Activated CD8-positive, alpha-beta memory T cell treated with anti-CD3 and anti-CD28 coated beads, Interleukin-2, amount 50 U/mL, for 48 hours (primary cell): ENCODE measurements around the gene KIAA0232.
A peak's percentile ranks its signal among the peaks of the same experiment; 100 is the strongest.
"Not testable (repeated sequence)": the region's sequence is repeated elsewhere in the genome, so short reads cannot be mapped to it uniquely, and the experiment has no call there.

Experiments
- DNase-seq: peaks from one replicate; pipeline ENCODE4 v3.0.0-alpha.2; 2020

Gene KIAA0232

DNA sequence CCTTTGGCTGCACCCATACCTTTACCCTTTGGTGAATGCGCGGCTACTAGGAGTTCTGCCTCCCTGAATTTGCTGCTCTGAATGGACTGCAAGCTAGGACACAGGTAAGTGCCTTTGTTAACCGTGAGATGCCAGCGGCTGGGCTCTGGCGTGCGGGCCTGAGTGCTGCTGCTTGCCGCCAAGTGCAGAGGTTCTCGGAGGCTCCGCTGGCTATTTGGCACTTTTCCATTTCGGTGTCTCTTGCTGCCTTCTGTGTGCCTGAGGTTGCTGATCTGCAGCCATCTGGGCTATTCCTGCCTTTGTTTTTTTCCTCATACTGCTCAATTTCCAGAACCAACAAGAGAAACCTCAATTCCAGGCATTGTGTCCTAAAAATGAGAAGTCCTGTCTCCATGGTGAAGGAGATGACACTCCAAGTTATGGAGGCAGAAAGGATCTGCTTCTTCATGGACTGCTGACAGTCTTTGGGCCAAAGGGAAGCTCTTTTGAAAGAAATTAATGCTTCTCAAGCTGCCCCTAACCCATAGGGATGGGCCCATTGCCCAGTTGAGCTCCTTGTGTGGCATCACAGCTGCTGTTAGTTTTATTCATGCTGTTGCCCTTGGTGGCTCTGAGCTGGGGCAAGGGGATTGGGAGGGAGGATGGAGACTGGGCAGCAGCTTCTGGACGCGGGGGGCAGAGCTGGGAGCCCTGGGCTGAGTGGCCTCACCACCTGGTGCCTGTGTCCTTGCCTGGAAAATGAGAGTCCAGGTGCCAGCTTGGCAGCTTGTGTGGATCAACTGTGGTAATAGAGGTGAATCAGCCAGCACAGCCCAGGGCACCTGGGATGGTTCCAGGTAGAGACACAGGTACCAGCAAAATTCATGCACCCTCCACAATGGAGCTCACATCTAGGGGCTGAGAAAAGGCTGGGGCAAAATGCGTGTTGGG is 123.3 kb downstream of the KIAA0232 start:
- DNase-seq: peak; percentile 37

DNA sequence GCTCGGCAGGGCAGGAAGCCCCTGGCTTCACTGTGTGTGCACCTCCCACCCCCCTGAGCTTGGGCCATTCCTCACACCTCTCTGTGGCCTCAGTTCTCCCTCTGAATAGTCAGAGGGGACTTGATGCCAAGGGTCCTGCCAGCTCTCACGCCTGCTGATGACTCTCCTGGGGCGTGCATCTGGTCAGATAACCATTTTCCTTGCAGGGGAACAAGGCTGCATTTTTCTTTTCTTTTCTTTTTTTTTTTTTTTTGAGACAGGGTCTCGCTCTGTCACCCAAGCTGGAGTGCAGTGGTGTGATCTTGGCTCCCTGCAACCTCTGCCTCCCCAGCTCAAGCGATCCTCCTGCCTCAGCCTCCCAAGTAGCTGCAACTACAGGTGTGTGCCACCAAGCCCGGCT is 124.0 kb downstream of the KIAA0232 start:
- DNase-seq: not testable (repeated sequence)

DNA sequence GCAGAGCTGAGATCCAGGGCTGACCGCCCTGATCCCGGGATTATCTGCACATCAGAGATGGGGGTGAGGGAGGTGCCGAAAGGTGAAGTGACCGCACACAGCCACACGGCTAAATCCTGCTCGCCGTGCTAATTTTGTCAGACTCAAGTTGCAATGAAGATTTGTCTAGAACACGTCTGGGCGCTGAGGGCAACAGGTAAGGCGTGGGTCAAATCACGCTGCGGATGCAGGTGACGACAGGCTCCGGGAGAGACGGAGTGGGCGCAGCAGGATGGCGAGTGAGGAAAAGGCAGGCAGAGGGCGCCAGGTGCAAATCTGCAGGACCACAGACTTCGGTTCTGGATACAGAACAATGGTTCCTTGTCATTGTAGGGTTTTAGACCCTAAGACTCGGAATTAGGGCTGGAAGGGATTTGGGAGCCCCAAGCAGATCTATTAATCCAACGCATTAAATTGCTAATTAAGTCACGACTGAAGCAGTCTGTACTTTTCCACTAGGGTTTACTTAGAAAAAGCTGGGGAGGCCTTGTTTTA is 125.2 kb downstream of the KIAA0232 start:
- DNase-seq: peak; percentile 53

DNA sequence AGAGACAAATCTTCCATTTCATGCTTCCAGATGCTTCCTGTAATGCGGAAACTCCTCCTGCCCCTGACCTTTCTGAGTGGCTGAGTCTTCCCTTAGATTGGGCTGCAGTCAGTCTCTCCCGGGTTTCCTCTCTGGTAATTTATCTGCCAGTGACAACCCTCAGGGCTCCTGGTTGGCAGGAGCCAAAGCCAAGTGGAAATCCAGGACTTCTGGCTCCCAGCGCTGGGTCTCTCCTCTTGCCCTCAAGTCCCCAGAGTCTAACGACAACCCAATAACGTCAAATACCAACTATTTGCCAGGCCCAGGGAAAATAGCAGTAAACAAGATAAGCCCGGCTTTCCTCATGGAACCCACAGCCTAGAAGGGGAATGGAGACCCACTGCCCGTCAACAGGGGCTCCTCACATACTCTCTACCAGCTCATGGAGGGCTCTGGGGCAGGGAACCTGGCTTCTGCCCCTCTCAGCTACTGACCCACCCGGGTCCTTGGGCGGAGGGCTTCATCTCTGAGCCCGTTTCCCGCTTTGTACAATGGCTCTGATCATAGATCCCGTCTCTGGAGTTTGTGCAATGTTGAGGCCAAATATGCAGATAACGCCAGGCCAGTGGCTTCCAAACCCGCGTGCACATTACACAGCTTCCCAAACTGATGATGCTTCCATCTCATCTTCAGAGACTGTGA is 126.0 kb downstream of the KIAA0232 start:
- DNase-seq: peak; percentile 50

DNA sequence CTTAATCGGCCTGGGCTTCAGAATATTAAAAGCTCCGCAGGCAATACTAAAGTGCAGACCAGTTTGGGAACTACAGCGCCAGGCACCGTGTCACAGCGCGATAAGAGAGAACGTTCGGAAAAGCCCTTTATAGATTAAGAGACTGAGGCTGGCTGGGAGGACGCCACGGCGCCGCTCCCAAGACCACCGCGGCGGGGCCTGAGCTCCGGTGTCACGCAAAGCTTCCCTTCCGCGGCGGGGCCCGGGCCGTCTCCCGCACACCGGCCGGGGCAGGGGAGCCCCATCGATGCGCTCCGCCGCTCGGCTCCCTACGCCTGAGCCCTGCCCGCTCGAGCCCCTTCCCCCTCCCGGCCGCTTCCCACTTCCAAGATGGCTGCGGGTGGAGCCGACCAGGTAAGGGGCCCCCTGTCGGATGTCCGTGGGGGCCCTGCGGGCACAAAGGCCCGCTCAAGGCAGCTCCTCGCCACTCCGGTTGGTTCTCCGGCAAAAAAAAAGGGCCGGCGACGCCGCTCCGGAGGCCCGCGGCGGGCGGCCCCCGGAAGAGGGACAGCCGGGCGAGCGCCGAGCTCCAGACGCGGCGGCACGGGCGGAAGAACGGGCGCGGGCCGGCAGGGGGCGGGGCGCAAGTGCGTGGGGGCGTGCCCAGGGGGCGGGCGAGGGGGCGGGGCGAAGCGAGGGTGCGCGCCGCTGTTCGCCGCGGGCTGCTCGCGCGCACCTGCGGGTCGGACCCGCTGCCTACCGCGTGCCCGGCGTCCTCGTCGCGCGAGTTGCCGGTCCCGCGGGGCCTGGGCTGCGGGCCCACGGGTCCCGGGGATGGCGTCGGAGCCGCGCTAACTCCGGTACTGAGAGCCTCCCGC is 126.8 kb downstream of the KIAA0232 start, which contains the start of gene TBC1D14:
Gene TBC1D14, plus strand, starts transcription at position 714 of the 857 bp plus-strand sequence. CDS start 13,564 bp downstream, outside the sequence.
- peak; percentile 94 for DNase-seq

DNA sequence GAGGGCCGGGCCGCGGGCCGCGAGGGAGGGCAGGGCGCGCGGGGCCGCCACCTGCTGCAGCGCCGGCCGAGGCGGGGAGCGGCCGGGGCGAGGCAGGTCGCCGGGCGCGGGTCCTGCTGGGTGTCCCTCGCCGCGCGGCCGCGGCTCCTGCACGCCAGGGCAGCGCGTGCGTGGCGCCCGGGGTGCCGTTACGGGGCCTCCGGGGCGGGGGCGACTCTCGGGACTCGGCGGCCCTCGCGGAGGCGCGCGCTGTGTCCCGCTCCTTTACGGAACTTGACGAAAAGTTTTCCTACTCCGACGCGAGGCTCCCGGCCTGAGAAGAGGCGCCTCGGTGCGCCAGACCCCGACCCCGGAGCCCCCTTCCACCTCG is 127.4 kb downstream of the KIAA0232 start:
- peak; percentile 76 for DNase-seq

- DNase-seq: no peak
These were observed 127.9 kb downstream of the KIAA0232 start for GRCh38 chr4:6910340-6910959.

- no peak for DNase-seq
These were observed 128.7 kb downstream of the KIAA0232 start for GRCh38 chr4:6910960-6911874.

DNA sequence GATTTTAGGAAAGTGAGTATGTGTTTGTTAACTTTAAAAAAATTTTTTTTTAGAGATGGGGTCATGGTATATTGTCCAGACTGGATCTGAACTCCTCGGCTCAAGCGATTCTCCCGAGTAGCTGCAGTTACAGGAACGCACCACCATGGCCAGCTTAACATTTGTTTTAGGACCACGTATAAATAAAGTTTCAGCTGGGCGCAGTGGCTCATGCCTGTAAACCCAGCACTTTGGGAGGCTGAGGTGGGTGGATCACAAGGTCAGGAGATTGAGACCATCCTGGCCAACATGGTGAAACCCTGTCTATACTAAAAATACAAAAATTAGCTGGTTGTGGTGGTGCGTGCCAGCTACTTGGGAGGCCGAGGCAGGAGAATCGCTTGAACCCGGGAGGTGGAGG is 129.4 kb downstream of the KIAA0232 start:
- DNase-seq: not testable (repeated sequence)

DNA sequence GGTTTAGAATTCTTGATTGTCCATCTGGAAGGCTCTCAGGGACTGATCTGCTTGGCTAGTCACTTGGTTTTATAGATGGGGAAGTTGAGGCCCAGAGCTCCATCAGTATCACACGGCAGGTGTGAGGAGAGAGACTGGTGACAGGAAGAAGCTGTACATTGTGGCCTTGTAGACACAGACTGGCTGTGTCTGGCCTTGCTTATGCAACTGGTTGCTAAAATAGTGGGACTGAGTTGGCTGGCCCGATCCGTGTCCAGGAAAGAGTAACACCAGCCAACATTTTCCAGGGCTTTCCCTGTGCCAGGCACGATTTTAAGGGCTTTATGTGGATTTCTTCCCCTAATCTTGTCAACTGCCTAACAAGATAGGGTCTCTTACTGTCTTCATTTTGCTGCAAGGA is 129.9 kb downstream of the KIAA0232 start:
- DNase-seq: no peak

DNA sequence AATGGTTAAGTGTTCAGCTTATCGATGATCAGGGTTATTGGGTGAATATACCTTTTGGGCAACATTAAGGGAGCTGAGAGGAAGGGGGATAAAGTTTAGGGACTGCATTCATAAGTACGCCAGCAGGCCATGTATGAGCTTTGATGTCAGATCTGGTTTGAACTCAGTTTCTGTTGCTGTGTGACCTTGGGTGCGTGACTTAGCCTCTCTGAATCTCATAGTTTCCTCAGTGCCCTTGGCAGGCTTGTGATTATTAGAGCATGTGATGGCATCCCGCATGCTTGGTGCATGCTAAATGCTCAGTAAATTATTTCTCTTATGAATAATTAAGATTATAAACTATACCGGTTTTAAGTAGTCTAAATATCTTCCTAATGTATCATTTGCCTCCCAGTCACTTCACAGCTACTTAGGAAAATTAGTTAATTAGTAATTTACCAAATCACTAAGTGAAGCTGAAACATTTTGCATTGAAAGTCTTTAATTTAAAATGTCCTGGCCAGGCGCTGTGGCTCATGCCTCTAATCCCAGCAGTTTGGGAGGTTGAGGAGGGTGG is 130.9 kb downstream of the KIAA0232 start:
- DNase-seq: no peak

- no peak for DNase-seq
These were observed 131.9 kb downstream of the KIAA0232 start for GRCh38 chr4:6914448-6914847.

DNA sequence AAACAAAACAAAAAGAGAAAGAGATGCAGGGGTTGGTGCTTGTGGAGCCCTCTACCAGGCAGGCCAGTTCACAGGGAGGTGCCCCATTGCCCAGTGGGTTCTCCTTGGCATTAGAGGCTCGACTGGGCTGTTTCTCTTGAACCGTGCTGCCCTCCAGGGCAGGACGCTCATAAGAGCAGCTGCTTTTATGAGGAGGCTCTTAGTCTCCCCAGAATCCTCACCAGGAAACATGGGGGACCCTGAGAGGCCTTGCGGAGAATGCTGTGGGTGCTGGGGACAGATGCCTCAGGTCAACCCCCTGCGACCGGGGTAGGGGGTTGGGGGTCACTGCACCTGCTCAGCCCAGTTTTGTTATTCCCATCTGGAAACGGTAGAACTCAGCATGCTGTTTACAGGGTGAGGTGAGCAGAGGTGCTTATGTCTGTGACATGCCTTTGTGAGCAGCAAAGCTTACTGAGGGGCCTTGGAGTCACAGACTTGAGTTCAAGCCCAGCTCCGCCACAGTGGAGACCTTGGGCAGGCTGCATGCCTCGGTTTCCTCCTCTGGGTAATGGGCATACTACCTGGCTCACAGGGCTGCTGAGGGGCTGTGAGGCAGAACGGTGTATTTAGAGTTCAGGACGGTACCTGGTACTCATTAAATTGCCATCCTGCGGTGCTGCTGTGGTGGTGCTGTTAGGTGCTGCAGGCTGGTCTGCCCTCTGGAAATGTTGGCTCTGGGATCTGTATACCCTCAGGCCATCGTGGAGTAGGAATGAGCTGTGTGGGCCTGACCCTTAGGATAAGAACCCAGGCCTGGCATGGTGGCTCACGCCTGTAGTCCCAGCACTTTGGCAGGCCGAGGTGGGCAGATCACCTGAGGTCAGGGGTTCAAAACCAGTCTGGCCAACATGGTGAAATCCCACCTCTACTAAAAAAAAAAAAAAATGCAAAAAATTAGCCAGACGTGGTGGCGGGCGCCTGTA is 132.8 kb downstream of the KIAA0232 start:
- no peak for DNase-seq

DNA sequence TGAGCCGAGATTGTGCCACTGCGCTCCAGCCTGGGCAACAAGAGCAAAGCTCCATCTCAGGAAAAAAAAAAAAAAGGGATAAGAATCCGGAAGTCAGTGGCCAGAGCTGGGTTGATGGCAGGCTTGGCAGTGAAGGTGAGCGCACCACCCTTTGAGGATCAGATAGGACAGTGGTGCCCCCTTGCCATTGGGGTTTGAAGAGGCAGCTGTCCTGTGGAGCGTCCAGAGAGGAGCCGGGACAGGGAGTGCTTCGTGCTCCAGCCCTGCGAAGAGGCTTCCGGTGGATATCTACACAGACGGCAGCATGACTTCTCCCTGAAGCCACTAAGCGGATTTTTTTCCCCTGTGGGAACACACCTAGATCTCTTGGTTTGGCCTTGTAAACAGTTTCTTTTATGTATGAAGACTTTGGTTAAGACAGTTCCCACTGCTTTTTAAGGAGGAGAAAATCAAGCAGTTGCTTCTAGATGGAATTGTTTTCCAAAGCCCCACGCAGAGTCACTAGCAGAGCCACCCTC is 133.6 kb downstream of the KIAA0232 start:
- no peak for DNase-seq

- peak; percentile 68 for DNase-seq
These were observed 134.3 kb downstream of the KIAA0232 start for GRCh38 chr4:6916587-6917460.

DNA sequence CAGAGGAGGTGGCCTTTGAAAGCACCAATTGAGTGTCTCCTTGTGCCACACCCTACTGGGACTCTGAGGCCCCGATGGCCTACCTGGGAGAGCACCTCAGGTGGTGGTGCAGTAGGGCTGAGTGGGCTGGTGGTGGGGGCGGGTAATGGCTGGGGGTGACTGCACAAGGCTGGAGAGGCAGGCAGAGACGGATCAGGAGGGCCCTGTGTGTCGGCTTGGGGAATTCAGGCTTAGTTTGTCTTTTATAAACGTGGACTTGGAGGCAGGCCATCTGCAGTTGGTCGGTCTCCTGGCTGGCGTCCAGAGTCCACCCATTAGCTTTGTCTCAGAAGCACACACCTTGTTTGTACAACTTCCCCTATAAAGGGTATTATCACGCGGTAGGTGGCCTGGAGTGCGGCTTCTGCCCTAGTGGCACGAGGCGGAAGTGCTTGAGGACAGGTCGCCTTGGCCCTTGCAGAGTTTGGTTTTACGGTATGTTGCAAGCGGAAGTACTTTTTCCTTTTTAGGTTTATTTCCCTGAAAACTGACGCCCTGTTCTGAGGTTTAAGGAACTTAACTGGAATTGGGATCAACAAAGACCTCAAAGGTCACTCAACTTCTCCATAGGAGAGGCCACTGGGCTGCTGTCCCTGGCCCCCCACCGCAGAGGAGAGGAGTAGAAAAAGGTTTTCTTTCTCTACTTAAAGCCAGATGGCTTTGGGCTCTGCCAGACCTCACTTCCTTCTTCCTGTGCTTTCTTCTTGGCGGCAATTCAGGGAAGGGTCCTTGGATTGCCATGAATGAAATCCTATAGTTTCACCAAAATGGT is 135.1 kb downstream of the KIAA0232 start:
- DNase-seq: no peak

DNA sequence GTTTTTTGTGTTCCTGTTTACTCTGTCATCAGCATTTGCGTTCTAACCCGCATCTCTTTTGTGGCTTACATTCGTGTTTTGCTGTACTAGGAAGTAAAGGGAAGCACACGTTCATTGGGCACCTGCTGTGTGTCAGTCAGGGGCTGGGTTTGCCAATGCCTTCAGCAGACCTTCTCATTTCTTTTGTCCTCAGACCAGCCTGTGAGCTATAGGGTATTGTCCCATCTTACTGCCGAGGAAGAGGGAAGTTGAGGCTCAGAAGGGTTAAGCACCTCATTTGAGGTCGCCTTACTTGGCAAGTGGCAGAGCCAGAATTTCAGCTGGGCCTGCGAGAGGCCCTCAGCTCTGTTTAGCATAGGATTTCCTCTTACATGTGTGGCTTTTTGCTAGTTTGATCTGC is 135.8 kb downstream of the KIAA0232 start:
- DNase-seq: no peak
